ENCODE data around the gene MUC5B. TPM values are rescaled to one million over a fixed set of nuclear protein-coding genes. Genes with fewer than 3 reads are reported as not detected.

The MUC5B gene
- total and polyA plus RNA-seq, 2 donors (not counting 3 experiments of a cell fraction or from before 2014, with no cell fraction given): not detected

DNA sequence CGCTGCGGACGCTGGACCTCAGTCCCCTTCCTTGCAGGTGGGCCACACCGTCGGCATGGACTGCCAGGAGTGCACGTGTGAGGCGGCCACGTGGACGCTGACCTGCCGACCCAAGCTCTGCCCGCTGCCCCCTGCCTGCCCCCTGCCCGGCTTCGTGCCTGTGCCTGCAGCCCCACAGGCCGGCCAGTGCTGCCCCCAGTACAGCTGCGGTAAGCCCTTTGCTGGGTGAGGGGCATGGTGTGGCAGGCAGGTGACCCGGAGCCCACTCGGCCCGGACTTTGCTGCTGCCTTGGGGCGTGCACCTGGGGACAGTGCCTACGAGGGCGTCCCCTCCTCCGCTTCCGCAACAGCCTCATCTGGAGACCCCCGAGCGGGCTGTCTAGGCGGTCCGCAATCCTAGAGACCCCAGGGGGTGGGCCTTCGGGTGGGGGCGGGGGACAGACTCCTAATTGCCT lies 25.4 kb upstream of the MUC5B start:
- no peaks in the 10 kb centered on the region for H3K9me3 ChIP-seq (replicated peaks; ENCODE audit: control insufficient read depth, insufficient read depth, low read length)
- no TSS peak for BruUV-seq (replicated peaks)
- H4K20me1 ChIP-seq (replicated peaks; ENCODE audit: control insufficient read depth, extremely low read depth, insufficient read depth, low read length): no peaks in the 10 kb centered on the region
- DNase-seq (ENCODE audit: low read depth, low spot score) (no peak), FAIRE-seq (no peak)
- H3K27ac ChIP-seq (ENCODE audit: insufficient read depth, low read depth, low read length): no peak overlapping the region
- ChIA-PET CTCF (no interaction called here), POLR2A (no interaction called here)
- H3K4me3 ChIP-seq (replicated peaks in 1 of 3; ENCODE audit: insufficient read depth in 1 of 3, low read depth in 1 of 3, low read length in 3 of 3): no peak overlapping the region
- H3K36me3 ChIP-seq (ENCODE audit: control insufficient read depth in 2 of 2, extremely low read depth in 1 of 2, insufficient read depth in 2 of 2, low read length in 2 of 2): no peaks in the 10 kb centered on the region
- H3K4me2 ChIP-seq (ENCODE audit: insufficient read depth, low read length): no peak overlapping the region
- no peak overlapping the region for H3K9ac ChIP-seq (replicated peaks; ENCODE audit: extremely low read depth, insufficient read depth, low read length)
- H3K27me3 ChIP-seq (ENCODE audit: control insufficient read depth in 2 of 2, insufficient read depth in 2 of 2, low read length in 2 of 2): no peaks in the 10 kb centered on the region
- H3K4me1 ChIP-seq (ENCODE audit: control insufficient read depth, extremely low read depth, insufficient read depth, low read length): no peaks in the 10 kb centered on the region
- H3K79me2 ChIP-seq (ENCODE audit: control insufficient read depth, insufficient read depth, low read length): no peaks in the 10 kb centered on the region
- no peak for TF ChIP-seq MYC (IDR thresholded peaks at IDR 0.05; ENCODE audit: low read depth, low read length)
- no peak for TF ChIP-seq GATA2 (IDR thresholded peaks at IDR 0.05; ENCODE audit: insufficient read depth, insufficient read length, low read depth, low read length)
- TF ChIP-seq, protein P1, sequence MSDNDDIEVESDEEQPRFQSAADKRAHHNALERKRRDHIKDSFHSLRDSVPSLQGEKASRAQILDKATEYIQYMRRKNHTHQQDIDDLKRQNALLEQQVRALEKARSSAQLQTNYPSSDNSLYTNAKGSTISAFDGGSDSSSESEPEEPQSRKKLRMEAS (IDR thresholded peaks at IDR 0.05; ENCODE audit: insufficient read depth, insufficient read length): no peak
- TF ChIP-seq CTCF (IDR thresholded peaks at IDR 0.05; ENCODE audit: extremely low read depth in 1 of 2, insufficient read depth in 1 of 2, low read depth in 1 of 2, low read length in 2 of 2): no peak
- TF ChIP-seq FOS (IDR thresholded peaks at IDR 0.05; ENCODE audit: borderline replicate concordance, insufficient read depth, low read length): no peak
- no peak for TF ChIP-seq JUN (IDR thresholded peaks at IDR 0.05; ENCODE audit: borderline replicate concordance, insufficient read depth, insufficient read length, low read depth)
- TF ChIP-seq EZH2 (IDR thresholded peaks at IDR 0.05; ENCODE audit: borderline replicate concordance, low read depth, low read length, severe bottlenecking): no peak
- no peak for TF ChIP-seq POLR2A (IDR thresholded peaks at IDR 0.05; ENCODE audit: low read depth, low read length)
- TF ChIP-seq POLR2AphosphoS5 (IDR thresholded peaks at IDR 0.05; ENCODE audit: insufficient read depth, low read depth, low read length): no peak
- dilution Hi-C loops (cut with MboI; ENCODE audit: extremely low pct_ligation_motif_present, low sequenced_read_pairs): no loop called here
- intact Hi-C loops (cut with micrococcal nuclease): no loop called here
- H2AFZ ChIP-seq (ENCODE audit: low read depth, low read length): no peak overlapping the region
- H3K9me1 ChIP-seq (replicated peaks; ENCODE audit: control insufficient read depth, extremely low read depth, insufficient read depth, low read length): no peaks in the 10 kb centered on the region

Data from endothelial cell of umbilical vein (primary cell).